CD1c-positive myeloid dendritic cell (primary cell): ENCODE data around the gene AMN.
"Not testable (repeated sequence)": the region's sequence is repeated elsewhere in the genome, so short reads cannot be mapped to it uniquely, and the experiment has no call there.

Experiments used
- DNase-seq: peaks from one replicate; pipeline ENCODE4 v3.0.0-alpha.2; 2016; ENCODE audit errors: extremely low spot score

AMN gene

DNA sequence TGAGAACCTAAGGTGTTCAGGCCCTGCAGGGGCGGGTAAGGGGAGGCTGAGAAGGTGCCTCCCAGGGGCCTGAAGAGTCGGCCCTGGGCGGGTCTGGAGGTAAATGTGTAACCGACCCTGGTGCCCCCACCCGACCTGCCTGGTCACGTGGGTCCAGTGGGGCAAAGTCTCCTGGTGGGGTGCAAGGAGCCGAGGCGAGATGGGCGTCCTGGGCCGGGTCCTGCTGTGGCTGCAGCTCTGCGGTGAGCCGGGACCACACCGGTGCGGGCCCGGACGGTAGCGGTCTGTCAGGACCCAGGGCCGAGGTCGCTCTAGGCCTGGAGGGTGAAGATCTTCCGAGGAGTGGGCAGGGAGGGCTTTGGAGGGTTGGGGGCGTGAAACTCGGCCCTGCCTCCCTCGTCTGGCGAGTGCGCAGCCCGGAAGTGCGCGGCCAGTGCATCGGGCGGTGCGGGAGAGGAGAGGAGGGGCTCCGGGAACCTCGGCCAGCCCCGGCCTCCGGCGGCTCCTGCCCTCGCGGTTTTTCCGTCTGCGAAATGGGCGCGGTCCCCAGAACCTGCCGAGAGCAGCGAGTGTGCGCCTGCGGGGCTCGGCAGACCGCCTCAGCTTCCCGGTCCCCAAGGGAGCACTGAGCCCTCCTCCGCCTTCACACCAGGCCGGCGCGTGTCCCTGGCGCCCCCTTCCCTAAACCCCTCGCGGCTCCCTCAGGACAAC lies at the start of gene AMN:
AMN (plus strand) TSS at position 174 of the 711 bp plus-strand sequence; CDS start at position 200, 26 bp downstream.
- no peak for DNase-seq

DNA sequence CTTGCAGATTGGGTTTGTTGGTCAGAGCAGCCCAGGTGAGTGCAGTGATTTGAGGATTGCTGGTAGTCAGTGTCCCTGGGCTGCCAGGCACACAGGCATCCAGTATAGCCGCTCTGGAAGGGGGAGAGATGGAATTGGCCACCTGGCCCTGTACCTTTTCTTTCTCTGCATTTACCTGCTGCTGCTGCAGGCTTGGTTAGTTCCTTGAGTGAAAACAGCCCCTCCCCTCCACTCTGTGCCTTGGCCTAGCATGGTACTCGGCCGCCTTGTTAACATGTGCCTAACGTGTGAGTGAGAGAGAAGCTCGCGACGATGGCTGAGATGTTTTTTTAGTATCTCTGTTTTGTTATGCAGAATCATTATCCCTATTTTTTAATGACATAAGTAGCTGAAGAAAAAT lies 49.3 kb upstream of the AMN start:
- DNase-seq, result no peak

DNA sequence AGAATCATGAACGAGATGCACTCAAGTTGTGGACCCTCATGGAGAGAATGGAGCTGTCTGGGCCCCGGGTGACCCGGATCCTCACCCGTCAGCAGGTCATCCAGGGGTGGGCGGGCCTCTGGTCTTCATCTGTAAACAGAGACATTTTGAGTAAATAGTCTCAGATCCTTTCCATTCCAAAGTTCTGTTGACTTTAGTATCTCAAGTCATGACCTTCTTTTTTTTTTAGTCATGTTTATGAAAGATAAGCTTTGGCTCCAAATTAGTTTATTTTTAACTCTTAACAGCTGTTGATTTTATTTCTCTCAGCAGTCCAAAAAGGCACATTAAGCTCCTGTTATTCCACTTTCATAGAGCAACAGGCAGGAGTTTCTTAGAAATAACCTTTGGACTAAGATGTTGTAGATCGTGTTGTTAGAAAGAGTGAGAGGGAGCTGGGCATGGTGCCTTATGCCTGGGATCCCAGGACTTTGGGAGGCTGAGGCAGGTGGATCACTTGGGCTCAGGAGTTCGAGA lies 48.9 kb upstream of the AMN start:
- DNase-seq, result no peak

DNA sequence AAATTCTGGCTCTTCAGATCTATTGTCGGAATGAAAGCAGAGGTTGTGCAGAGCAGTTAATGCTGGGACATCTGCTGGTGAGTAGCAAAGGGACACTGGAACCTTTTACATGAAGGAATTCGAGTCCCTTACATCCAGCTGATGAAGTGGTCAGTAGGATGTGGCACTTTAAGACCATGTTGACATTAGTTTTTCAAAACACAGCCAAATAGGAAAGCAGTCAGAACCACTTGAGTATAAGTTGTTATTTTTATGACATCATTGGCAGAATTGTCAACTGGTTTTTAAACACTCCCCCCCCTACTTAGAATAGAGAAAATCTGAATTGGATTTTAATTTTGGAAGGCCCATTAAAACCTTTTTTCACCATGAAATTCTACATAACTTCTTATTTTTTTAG lies 46.8 kb upstream of the AMN start:
- no peak for DNase-seq

DNA sequence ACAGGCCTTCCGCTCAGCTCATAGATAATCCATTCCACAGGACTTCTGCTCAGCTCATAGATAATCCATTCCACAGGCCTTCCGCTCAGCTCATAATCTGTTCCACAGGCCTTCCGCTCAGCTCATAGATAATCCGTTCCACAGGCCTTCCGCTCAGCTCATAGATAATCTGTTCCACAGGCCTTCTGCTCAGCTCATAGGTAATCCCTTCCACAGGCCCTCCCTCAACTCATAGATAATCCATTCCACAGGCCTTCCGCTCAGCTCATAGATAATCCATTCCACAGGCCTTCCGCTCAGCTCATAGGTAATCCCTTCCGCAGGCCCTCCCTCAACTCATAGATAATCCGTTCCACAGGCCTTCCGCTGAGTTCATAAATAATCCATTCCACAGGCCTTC lies 45.0 kb upstream of the AMN start:
- not testable (repeated sequence) for DNase-seq

DNA sequence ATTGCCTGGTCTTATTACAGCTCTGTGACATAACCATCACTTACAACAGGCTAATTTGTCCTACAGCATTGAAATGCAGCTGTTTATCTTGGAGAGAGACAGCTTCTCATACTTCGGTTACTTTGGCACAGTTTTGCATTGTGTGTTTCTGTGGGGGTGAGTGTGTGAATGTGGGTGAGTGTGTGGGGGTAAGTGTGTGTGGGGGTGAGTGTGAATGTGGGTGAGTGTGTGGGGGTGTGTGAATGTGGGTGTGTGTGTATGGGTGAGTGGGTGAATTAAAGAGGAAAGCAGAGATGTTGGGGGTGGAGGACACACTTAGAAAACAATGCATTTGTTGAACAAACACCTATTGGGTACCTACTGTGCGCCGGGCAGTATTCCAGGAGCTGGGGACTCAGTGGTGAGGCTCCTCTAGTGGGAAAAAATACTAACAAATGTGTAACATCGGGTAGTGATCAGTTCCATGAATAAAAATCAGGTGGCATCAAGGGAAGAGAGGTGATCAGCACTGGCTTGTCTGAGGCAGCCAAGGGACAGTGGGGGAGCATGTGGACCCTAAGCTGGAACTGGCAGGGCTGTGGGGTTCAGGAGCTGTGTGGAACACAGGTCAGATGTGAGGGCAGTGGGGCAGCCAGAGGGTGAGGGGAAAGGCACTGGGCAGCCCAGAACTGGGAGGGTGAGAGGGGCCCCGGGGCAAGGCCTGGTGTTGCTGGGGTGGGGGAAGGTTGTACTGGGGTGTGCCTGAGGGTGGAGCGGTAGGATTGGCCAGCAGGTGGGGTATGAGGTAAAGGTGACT lies 44.1 kb upstream of the AMN start:
- DNase-seq, result no peak

DNA sequence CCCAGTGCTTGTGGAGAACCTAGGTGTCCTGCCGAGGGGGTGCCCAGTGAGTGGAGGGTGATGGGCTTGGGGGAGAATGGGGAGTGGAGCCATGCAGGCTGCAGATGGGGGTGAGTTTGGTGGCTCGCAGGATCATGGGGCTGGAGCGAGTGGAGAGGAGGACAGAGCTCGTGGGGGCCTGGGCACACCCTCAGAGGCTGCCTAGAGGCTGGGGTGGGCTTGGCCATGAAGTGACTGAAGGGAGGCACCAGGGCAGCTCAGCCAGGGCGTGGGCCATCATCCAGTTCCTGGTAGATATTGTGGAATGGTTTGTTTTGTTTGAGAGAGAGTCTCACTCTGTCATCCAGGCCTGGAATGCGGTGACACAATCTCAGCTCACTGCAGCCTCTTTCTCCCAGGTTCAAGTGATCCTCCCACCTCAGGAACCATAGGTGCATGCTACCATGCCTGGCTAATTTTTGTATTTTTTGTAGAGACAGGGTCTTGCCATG lies 43.4 kb upstream of the AMN start:
- DNase-seq, result no peak

DNA sequence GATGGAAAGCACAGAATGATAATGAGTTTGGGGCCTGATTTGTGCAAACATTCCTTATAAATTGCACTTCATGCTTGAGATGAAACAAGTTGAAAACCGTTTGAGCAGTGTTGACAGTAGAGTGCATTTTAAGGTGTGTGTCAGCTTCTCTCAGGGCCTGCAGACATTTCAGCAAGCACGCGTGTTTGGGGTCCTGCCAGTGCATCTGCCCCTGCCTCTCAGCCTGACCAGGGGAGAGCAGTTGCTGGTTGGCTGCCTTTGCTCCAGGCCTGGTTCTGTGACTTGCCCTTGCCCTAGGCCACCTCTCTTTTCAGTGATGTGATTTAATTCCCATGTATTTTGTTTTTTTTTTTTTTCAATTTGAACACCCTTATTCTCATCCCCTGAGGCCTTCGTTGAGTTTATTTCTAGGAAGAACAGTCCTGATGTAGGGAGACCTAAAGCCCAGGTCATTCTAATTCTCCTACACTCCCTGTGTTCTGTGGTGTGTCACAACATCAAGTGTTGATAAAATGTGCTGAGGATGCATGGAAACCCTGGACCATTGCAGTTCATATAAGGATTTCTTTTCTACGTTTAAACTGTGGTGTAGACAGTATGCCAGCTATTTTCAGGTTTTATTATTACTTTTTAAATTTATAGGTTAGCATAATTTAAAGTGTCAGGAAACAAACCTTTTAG lies 40.1 kb upstream of the AMN start:
- no peak for DNase-seq

DNA sequence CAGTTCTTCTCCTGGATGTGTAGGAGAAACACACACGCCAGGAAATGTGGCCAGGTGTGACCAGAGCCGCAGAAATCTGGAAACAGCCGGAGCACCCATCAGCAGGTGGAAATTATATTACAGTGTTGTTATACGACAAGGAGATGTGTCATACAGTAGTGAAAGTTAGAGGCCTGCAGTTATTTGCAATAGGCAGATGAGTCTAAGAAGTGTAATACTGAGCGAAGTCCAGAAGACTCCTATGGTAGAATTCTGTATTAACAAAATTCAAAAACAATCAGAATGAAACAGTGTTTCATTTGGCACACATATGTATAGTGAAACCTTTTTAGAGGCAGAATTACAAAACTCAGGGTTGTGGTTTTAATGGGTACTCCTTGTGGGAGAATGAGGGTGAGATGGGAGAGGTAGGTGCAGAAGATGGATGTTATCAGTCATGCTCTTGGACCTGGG lies 39.3 kb upstream of the AMN start:
- no peak for DNase-seq

DNA sequence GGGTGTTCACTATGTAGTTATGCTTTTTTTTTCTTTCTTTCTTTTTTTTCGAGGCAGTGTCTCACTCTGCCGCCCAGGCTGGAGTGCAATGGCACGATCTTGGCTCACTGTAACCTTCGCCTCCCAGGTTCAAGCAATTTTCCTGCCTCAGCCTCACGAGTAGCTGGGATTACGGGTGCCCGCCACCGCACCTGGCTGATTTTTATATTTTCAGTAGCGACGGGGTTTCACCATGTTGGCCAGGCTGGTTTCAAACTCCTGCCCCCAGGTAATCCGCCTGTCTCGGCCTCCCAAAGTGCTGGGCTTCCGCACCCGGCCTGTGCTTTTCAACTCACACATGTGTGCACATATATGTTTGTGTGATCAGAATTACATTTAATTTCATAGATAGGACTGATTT lies 38.9 kb upstream of the AMN start:
- no peak for DNase-seq

DNA sequence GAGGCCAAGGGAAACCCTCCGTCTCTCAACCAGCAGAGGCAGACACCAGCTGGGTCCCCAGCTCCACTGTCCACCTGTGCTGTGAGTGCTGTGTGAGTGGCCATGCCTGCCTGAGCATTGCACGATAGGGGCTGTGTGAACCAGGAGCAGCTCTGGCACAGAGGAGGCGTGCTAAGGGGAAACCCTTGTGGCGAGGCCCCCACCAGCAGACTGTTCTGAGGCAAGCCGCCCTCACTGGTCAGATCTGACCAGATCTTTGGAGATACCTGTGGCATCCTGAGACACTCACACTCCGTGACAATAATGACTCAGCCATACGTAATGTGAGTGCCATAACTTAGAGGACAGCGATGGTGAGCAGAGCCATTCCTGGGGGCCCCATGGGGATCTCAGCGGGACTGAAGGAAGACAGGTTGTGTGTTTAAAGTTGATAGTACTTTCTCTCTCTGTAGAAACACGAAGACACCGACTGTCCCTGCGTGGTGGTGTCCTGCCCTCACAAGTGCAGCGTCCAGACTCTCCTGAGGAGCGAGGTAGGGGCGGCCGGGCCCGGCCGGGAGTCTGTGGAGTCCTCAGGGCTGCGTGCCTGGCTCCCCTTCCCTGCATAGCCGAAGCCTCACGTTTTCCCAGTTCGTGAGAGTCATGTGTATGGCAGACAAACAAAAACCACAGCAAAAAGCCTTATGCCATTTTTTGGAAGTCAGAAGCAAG lies 36.6 kb upstream of the AMN start:
- DNase-seq, result no peak

DNA sequence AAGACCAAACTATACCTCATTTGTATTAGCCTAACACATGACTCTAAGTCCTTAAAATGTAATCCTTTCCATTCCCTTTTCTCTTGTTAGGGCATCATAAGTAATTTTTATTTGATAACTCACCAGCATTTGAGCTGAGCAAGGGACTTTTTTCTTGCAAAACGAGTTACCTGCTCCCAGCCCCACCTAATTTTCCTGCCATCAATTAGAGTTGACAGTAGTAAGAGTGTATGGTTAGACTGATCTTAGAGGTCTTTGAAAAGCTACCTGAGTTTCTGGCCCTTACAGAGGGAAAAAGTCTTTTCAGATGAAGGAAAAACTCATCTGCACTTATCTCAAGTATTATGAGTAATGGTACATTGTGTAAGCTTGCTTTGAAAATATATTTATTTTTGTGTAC lies 33.7 kb upstream of the AMN start:
- DNase-seq, result no peak

DNA sequence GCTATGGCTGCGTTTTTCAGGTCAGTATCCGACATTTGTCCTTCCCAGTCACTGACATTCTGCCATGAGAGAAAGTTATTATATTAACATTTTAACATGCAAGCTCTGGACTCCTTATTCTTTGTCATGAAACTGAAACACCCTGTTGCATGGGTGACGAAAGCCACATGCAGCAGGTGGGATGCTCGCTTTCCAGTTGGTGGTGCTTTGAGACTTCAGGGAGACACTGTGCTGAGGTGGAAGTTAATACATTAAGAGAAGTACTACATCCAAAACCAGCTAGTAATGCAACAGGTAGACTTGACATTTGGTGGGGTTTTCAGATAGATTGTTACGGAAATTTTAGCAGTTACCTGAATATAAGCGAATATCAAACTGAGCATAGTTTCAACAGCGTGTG lies 32.8 kb upstream of the AMN start:
- DNase-seq, result no peak

DNA sequence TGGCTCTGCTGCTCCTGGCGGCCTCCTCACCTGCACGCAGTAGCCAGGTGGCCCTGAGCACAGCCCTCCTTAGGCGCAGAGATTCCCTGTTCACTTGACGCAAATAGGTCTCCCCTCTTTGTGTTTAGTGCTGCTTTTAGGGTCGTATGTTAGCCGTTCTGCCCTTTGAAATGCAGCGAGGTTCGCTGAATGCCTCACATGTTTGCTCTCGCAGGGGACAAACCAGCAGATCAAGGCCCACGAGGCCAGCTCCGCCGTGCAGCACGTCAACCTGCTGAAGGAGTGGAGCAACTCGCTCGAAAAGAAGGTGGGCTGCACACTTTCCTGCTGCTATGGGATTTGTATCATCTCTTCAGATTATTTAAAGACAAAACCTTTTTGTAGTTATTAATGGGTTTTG lies 31.4 kb upstream of the AMN start:
- DNase-seq, result no peak

DNA sequence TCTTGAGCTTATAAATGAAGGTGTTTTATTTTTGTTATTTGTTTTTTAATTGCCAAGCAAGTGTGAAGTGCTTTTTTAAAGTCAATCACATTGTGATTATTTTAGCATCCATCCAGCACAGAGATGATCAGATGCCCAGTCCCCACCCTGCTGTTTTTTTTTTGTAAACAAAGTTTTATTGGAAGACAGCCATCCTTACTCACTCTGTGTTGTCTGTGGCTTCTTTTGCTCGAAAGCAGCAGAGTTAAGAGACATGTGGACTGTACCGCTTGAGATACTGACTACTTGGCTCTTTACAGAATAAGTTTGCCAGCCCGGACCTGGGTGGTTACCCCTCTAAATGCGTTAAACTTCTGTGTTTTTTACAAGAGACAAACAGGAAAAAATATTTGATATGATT lies 30.9 kb upstream of the AMN start:
- no peak for DNase-seq

DNA sequence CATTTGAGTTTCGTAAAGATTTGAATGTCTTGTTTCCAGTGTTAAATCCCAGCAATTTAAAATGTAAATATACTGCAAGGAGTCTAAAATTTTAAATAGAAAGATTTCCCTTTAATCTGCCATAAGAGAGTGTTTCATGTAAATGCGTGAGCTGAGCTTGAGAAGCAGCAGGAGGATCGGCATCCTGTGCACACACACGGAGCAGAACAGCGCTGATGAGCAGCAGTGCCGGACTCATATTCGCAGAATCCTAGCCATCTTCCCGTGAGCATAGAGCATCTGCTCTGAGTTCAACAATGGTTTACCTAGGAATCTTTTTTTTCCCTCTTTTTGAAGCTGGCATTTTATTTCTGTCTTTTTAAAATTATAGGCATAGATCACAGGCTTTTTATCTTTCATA lies 29.8 kb upstream of the AMN start:
- DNase-seq, result no peak

DNA sequence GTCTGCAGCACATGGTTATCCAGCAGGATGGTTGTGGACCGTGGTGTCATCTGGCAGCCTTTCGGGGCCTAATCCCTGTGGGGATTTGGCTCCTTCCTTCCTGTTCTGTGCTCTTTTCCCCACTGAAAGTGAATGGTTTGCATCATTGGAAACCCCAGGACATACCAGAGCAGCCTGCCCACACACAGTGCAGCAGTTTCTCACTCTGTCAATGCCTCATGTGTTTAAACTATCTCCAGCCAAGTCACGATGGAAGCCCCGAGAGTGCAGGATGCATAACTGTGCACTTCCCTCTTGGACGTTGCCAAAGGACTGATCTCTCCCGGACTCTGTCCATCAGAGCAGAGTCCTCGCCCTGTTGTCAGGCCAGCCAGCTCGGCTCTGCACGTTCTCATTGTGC lies 29.0 kb upstream of the AMN start:
- DNase-seq, result no peak

DNA sequence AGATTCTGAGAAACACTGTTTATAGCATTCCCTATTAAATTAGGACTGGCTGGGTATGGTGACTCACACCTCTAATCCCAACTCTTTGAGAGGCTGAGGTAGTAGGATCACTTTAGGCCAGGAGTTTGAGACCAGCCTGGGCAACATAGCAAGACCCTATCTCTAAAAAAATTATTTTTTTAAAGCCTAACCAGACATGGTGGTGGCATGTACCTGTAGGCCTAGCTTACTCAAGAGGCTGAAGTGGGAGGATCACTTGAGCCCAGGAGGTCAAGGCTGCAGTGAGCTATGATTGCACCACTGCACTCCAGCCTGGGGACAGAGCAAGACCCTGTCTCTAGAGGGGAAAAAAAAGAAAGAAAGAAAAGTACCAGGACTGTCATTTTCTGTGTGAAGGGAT lies 25.7 kb upstream of the AMN start:
- not testable (repeated sequence) for DNase-seq

DNA sequence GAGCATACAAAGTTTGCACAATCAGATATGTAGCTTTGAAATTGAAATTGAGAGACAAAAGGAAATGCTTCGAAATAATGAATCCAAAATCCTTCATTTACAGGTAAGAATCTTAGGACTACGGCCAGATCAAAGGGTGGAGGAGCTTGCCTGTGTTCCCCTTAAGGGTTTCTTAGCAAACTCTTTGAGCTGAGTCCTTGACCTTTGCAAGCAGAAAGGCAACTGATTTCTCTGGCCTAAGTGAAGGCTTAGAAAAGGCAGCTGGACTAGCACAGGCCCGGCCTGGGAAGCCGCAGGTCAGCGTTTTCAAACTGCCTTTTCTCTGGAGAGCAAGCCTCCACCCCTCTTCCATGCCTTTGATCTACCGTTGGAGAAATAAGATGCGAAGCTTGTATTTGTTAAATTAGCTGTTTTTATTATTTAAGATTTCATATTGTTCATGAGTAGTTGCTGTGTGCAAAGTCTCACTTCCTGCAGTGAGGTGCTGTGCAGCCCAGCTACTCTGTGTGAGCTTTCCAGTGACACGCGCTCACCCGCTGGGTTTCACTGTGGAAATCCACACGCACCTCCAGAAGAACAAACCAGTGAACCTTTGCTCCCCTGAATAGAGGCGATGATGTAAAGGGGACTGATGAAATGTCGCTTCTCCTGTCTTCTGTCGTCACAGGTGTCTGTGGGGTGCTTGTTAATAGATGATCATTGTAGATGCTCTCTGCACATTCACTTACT lies 25.0 kb upstream of the AMN start:
- DNase-seq, result no peak

DNA sequence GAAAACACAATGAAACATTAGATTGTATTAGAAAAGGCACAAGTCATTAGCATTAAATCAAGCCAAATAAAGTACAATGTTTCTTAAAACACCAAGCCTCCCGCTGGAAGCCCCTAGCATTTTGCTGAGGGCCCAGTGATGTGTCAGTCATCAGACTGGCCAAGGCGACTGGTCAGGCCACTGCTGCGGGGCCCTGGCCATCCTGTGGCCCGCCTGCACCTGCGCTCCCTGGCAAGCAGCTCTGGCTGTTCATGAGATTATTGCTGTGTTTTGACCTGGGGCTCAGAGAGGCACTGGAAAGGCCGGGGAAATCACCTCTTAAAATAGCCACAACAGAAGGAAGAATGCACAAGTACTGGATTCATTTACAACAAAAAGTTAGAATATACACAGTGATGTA lies 24.2 kb upstream of the AMN start:
- DNase-seq, result no peak
